ENCODE results near the gene CRIM1.

The CRIM1 gene

GRCh38 chr2:36408198-36408703 is 52.7 kb downstream of the CRIM1 start:
- TF ChIP-seq ZFX (IDR thresholded peaks at IDR 0.05): no peak
- TF ChIP-seq CTCF (conservative IDR thresholded peaks at IDR 0.05): no peak
- H3K27ac ChIP-seq: no peak overlapping the region

DNA sequence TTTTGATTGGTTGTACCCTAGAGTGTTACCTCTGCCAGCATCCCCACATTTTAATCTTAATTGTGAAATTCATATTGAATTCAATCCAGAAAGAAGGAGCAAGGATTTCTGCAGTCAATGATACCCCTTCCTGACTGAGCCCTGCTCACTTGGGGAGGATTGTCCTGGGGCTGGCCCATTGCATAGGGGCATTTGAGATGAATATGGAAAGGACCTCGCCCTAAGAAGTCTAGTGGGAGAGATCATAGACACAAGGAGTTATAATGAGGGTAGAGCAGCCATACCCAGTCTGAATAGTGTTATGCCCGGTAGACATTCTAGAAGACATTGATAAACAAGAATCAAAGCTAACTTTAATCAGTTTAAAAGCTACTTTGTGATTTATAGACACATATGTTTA is 53.8 kb downstream of the CRIM1 start:
- H3K27ac ChIP-seq: no peak overlapping the region
- TF ChIP-seq CTCF (conservative IDR thresholded peaks at IDR 0.05): no peak
- no peak for TF ChIP-seq ZFX (IDR thresholded peaks at IDR 0.05)

GRCh38 chr2:36409935-36410334 is 54.4 kb downstream of the CRIM1 start:
- TF ChIP-seq ZFX (IDR thresholded peaks at IDR 0.05): no peak
- TF ChIP-seq CTCF (conservative IDR thresholded peaks at IDR 0.05): no peak
- no peak overlapping the region for H3K27ac ChIP-seq

GRCh38 chr2:36410681-36411080 is 55.1 kb downstream of the CRIM1 start:
- TF ChIP-seq CTCF (conservative IDR thresholded peaks at IDR 0.05) (no peak), ZFX (IDR thresholded peaks at IDR 0.05) (no peak)
- H3K27ac ChIP-seq: no peak overlapping the region

- TF ChIP-seq CTCF (conservative IDR thresholded peaks at IDR 0.05) (no peak), ZFX (IDR thresholded peaks at IDR 0.05) (no peak)
Measured at GRCh38 chr2:36411962-36412444, 56.4 kb downstream of the CRIM1 start.

DNA sequence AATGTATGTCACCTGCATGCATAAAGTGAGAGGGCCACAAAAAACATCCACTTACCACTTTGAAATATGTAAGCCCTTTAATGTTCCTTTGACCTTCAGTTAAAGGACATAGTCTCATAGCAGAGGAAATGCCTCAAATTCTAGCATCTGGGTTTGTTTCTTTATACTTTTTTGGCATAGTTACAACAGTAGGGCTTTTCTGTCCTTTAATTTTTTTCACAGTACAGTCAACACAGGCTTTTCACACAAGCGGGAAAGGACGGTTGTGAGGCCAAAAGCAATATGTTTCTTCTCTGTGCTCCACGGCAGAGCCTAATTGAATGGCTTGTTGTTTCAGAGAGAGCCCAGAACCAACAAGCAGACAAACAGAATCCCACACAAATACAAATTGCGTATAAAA is 57.6 kb downstream of the CRIM1 start:
- H3K27ac ChIP-seq: no peak overlapping the region
- TF ChIP-seq ZFX (IDR thresholded peaks at IDR 0.05) (no peak), CTCF (conservative IDR thresholded peaks at IDR 0.05) (no peak)

More at GRCh38 chr2:36411962-36412444, 56.4 kb downstream of the CRIM1 start:
- H3K27ac ChIP-seq: no peak overlapping the region

GRCh38 chr2:36414307-36414706 is 58.7 kb downstream of the CRIM1 start:
- H3K27ac ChIP-seq: no peak overlapping the region
- TF ChIP-seq CTCF (conservative IDR thresholded peaks at IDR 0.05): no peak
- no peak for TF ChIP-seq ZFX (IDR thresholded peaks at IDR 0.05)

Measured in C4-2B (cell line).